Gastrocnemius medialis (tissue), 4 donors: Measurements from ENCODE around the gene RB1.

Experiments used
- POLR2A ChIP-seq, 2 donors: fragments of 450-650 bp; IDR thresholded peaks; one replicate each; pipeline ENCODE4 v1.6.1; 2017; ENCODE audit warnings: antibody characterized with exemption in 2 of 2, mild to moderate bottlenecking in 2 of 2, moderate library complexity in 2 of 2
- TF ChIP-seq, protein P1 (sequence below), 5 experiments: fragments of 450-650 bp in 3 of 5; fragments of 200-600 bp in 2 of 5; sonication (generic) in 2 of 5; IDR thresholded peaks in 4 of 5; conservative IDR thresholded peaks in 1 of 5; 1 replicate in 4 of 5; 2 replicates in 1 of 5; pipeline ENCODE4 v1.5.1; 2016 to 2019; ENCODE audit warnings: antibody characterized with exemption in 5 of 5, mild to moderate bottlenecking in 3 of 5, moderate library complexity in 3 of 5

GRCh38 chr13:48410199-48410598, 106.6 kb downstream of the RB1 start:
- TF ChIP-seq POLR2A (IDR thresholded peaks at IDR 0.05): peak in 1 of 2 donors; percentile 50
- TF ChIP-seq, protein P1, sequence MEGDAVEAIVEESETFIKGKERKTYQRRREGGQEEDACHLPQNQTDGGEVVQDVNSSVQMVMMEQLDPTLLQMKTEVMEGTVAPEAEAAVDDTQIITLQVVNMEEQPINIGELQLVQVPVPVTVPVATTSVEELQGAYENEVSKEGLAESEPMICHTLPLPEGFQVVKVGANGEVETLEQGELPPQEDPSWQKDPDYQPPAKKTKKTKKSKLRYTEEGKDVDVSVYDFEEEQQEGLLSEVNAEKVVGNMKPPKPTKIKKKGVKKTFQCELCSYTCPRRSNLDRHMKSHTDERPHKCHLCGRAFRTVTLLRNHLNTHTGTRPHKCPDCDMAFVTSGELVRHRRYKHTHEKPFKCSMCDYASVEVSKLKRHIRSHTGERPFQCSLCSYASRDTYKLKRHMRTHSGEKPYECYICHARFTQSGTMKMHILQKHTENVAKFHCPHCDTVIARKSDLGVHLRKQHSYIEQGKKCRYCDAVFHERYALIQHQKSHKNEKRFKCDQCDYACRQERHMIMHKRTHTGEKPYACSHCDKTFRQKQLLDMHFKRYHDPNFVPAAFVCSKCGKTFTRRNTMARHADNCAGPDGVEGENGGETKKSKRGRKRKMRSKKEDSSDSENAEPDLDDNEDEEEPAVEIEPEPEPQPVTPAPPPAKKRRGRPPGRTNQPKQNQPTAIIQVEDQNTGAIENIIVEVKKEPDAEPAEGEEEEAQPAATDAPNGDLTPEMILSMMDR (IDR thresholded peaks at IDR 0.05 in 4 of 5, conservative IDR thresholded peaks at IDR 0.05 in 1 of 5): no peak
